Measurements from ENCODE around the gene SHISA5. TPM values are rescaled to one million over a fixed set of nuclear protein-coding genes. Genes with fewer than 3 reads are reported as not detected.

SHISA5 gene
- total and polyA plus RNA-seq, 3 donors from 2014 or later = 101 to 146 (median 117) TPM

GRCh38 chr3:48524970-48525369, 21.0 kb upstream of the SHISA5 start:
- H3K27me3 ChIP-seq = no peaks in the 10 kb centered on the region
- H3K9me3 ChIP-seq = no peaks in the 10 kb centered on the region
- DNase-seq = no peak
- no peak for TF ChIP-seq POLR2A (IDR thresholded peaks at IDR 0.05)
- TF ChIP-seq, protein P1, sequence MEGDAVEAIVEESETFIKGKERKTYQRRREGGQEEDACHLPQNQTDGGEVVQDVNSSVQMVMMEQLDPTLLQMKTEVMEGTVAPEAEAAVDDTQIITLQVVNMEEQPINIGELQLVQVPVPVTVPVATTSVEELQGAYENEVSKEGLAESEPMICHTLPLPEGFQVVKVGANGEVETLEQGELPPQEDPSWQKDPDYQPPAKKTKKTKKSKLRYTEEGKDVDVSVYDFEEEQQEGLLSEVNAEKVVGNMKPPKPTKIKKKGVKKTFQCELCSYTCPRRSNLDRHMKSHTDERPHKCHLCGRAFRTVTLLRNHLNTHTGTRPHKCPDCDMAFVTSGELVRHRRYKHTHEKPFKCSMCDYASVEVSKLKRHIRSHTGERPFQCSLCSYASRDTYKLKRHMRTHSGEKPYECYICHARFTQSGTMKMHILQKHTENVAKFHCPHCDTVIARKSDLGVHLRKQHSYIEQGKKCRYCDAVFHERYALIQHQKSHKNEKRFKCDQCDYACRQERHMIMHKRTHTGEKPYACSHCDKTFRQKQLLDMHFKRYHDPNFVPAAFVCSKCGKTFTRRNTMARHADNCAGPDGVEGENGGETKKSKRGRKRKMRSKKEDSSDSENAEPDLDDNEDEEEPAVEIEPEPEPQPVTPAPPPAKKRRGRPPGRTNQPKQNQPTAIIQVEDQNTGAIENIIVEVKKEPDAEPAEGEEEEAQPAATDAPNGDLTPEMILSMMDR (IDR thresholded peaks at IDR 0.05) = no peak
- no peaks in the 10 kb centered on the region for H3K36me3 ChIP-seq (ENCODE audit: low read depth, missing control alignments)
- H3K4me3 ChIP-seq = no peak overlapping the region
- H3K27ac ChIP-seq = no peak overlapping the region
- intact Hi-C loops (cut with DNase I; ENCODE audit: low total_unique reads) = no loop called here
- H3K4me1 ChIP-seq = no peaks in the 10 kb centered on the region
- 89 to 94% methylated on average over 6 to 9 of the region's 9 CpGs for WGBS, 2 donors

DNA sequence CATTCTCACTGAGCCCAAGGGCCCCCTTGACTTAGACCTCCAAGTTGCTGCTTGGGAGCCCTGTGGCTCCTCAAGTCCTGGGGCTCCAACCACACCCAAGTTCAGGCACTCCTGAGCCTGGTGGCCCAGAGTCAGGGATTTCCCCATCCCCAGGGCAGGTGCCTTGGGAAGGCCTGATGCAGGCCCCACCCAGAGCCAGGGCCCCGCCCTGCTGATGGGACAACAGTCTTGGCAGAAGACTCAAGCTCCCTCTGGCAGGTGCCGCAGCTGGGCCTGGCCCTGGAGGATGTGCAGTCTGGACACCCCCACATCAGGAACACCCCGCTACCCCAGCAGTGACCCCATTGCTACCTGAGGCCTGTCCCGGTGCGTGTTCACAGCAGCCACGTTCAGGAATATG, 17.7 kb upstream of the SHISA5 start:
- no peak overlapping the region for H3K27ac ChIP-seq
- H3K27me3 ChIP-seq = no peaks in the 10 kb centered on the region
- intact Hi-C loops (cut with DNase I; ENCODE audit: low total_unique reads) = no loop called here
- no peak for TF ChIP-seq POLR2A (IDR thresholded peaks at IDR 0.05)
- TF ChIP-seq, protein P1 (IDR thresholded peaks at IDR 0.05) = no peak
- no peak for DNase-seq
- no peak overlapping the region for H3K4me3 ChIP-seq
- H3K9me3 ChIP-seq = no peaks in the 10 kb centered on the region
- no peaks in the 10 kb centered on the region for H3K36me3 ChIP-seq (ENCODE audit: low read depth, missing control alignments)
- no peaks in the 10 kb centered on the region for H3K4me1 ChIP-seq
- whole genome bisulfite sequencing, 2 donors = 97% methylated on average over 6 of the region's 6 CpGs; no CpG with 5 or more reads in 1 of the 2 donors

- no peak for DNase-seq
- Histone ChIP-seq H3K4me3 (no peak overlapping the region), H3K27ac (no peak overlapping the region), H3K36me3 (ENCODE audit: low read depth, missing control alignments) (no peaks in the 10 kb centered on the region), H3K4me1 (no peaks in the 10 kb centered on the region), H3K9me3 (no peaks in the 10 kb centered on the region), H3K27me3 (no peaks in the 10 kb centered on the region)
- whole genome bisulfite sequencing, 2 donors = 93% methylated on average over 9 of the region's 9 CpGs; no CpG with 5 or more reads in 1 of the 2 donors
- TF ChIP-seq, protein P1 (IDR thresholded peaks at IDR 0.05) = no peak
- TF ChIP-seq POLR2A (IDR thresholded peaks at IDR 0.05) = no peak
- intact Hi-C loops (cut with DNase I; ENCODE audit: low total_unique reads) = no loop called here
These were observed 15.3 kb upstream of the SHISA5 start for GRCh38 chr3:48519277-48519643.

DNA sequence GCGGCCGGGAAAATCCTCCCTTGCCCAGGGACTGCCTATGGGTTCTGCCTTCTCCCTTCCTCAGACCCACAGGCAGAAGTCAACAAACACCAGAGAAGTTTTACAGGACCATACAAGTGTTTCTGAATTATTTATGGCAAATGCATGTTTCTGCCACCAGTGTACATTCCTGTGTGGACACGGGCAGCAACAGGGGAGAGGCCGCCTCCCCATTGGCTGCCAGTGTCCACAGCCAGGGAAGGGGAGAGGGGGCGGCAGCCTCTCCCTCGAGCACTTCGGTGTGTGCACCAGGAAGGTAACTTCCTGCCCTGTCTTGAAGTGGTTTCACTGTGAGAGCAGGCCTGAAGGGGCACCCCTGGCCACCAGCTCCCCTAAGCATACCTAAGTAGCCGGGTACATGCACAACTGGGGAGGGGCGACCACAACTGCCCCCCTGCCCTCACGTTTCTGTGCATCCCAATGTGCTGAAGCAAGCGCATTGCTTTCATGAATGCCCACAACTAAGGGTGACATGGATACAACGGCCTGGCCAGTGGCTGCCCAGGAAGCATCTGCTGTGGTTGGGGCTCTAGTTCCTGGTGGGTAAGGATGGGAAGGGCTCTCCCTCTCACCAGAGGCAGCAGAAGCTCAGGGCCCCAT, 14.8 kb upstream of the SHISA5 start:
- Histone ChIP-seq H3K4me3 (no peak overlapping the region), H3K27ac (no peak overlapping the region), H3K36me3 (ENCODE audit: low read depth, missing control alignments) (no peaks in the 10 kb centered on the region), H3K27me3 (no peaks in the 10 kb centered on the region), H3K4me1 (no peaks in the 10 kb centered on the region), H3K9me3 (no peaks in the 10 kb centered on the region)
- intact Hi-C loops (cut with DNase I; ENCODE audit: low total_unique reads) = no loop called here
- DNase-seq = no peak
- WGBS, 2 donors = 81 to 86% methylated on average over 9 to 12 of the region's 12 CpGs
- TF ChIP-seq, protein P1 (IDR thresholded peaks at IDR 0.05) = no peak
- no peak for TF ChIP-seq POLR2A (IDR thresholded peaks at IDR 0.05)

DNA sequence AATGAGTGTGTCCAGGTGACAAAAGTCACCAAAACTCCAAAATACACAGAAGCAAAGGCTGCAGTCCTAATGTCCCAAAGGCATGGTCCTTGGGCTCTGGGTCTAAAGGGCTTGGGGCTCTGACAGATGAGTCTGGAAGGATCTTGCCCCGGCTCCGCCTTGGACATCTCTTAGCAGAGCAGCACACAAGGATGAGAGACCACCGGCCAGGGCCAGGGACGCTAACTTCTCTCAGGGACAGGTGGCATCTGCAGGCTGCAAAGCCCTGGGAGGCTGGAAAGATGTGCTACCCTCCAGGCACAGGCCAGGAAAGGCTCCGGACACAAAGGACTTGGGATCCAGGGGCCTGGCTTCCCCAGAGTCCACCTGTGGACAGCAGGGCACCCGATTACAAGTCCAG, 14.1 kb upstream of the SHISA5 start:
- Histone ChIP-seq H3K27ac (no peak overlapping the region), H3K4me1 (no peaks in the 10 kb centered on the region), H3K4me3 (no peak overlapping the region), H3K27me3 (no peaks in the 10 kb centered on the region), H3K9me3 (no peaks in the 10 kb centered on the region), H3K36me3 (ENCODE audit: low read depth, missing control alignments) (no peaks in the 10 kb centered on the region)
- intact Hi-C loops (cut with DNase I; ENCODE audit: low total_unique reads) = no loop called here
- WGBS, 2 donors = 92 to 100% methylated on average over 1 to 6 of the region's 6 CpGs
- no peak for DNase-seq
- TF ChIP-seq POLR2A (IDR thresholded peaks at IDR 0.05) = no peak

Measured in testis (tissue), 3 donors.